WTC11 (cell line): ENCODE measurements around the gene XRCC5. TPM values are rescaled to one million over a fixed set of nuclear protein-coding genes. Genes with fewer than 3 reads are reported as not detected.

Experiments
- ATAC-seq: fragments of 200-7000 bp; cut with Tn5 transposase; 2 replicates; pipeline ENCODE4 v1.10.0; 2021; ENCODE audit warnings: mild to moderate bottlenecking, moderate library complexity
- CTCF ChIA-PET: fragments of 300-600 bp; sonication (Branson Sonifier 250); formaldehyde crosslinking; loops from one replicate; lab custom pipeline; 2021; ENCODE audit warnings: antibody characterized with exemption; lab: Charles Lee
- POLR2A ChIA-PET: fragments of 350-600 bp; sonication (Branson Sonifier 250); formaldehyde crosslinking; loops from one replicate; lab custom pipeline; 2021; ENCODE audit warnings: antibody characterized with exemption; lab: Charles Lee
- DNase-seq: peaks from one replicate; pipeline ENCODE4 v3.0.0; 2021; ENCODE audit warnings: low spot score
- H3K27ac Mint-ChIP-seq: 2 replicates; pipeline ENCODE4 v1.8.0; 2021; ENCODE audit warnings: mixed read lengths
- H3K27me3 Mint-ChIP-seq: 2 replicates; pipeline ENCODE4 v1.8.0; 2021; ENCODE audit warnings: low read depth, mild to moderate bottlenecking, moderate library complexity, mixed read lengths
- H3K36me3 Mint-ChIP-seq: 2 replicates; pipeline ENCODE4 v1.8.0; 2021; ENCODE audit warnings: mixed read lengths
- H3K4me1 Mint-ChIP-seq: 2 replicates; pipeline ENCODE4 v1.8.0; 2022; ENCODE audit warnings: mixed read lengths
- H3K4me3 Mint-ChIP-seq: 2 replicates; pipeline ENCODE4 v1.8.0; 2021; ENCODE audit warnings: mild to moderate bottlenecking, moderate library complexity, mixed read lengths
- H3K9me3 Mint-ChIP-seq: 2 replicates; pipeline ENCODE4 v1.8.0; 2021; ENCODE audit warnings: mixed read lengths
- ESRRA ChIP-seq: sonication (generic); formaldehyde crosslinking; IDR thresholded peaks from 2 replicates; pipeline ENCODE4 v1.8.1; 2022; ENCODE audit warnings: mild to moderate bottlenecking, missing genetic modification reagents, borderline replicate concordance
- JUN ChIP-seq: sonication (generic); formaldehyde crosslinking; IDR thresholded peaks from 2 replicates; pipeline ENCODE4 v1.8.0; 2023; ENCODE audit warnings: mild to moderate bottlenecking, missing genetic modification reagents
- RELA ChIP-seq: sonication (generic); formaldehyde crosslinking; IDR thresholded peaks from 2 replicates; pipeline ENCODE4 v1.8.1; 2022; ENCODE audit warnings: missing genetic modification reagents, mild to moderate bottlenecking, borderline replicate concordance
- TP53 ChIP-seq: sonication (generic); formaldehyde crosslinking; IDR thresholded peaks from 2 replicates; pipeline ENCODE4 v1.8.1; 2023; ENCODE audit warnings: mild to moderate bottlenecking, missing genetic modification reagents
- ZBTB21 ChIP-seq: sonication (generic); formaldehyde crosslinking; IDR thresholded peaks from 2 replicates; pipeline ENCODE4 v1.8.1; 2023; ENCODE audit warnings: mild to moderate bottlenecking, missing genetic modification reagents, borderline replicate concordance
- ZNF317 ChIP-seq: sonication (generic); formaldehyde crosslinking; IDR thresholded peaks from 2 replicates; pipeline ENCODE4 v1.8.1; 2023; ENCODE audit warnings: low read depth, mild to moderate bottlenecking, moderate library complexity, missing genetic modification reagents, borderline replicate concordance
- total RNA-seq: library from RNA; stranded (reverse); gene quantifications from 3 replicates; pipeline ENCODE4 v1.2.3, GENCODE V29; 2021
- TF ChIP-seq, protein P1 (sequence below): fragments of 250-450 bp; sonication (Bioruptor Pico); IDR thresholded peaks from 2 replicates; pipeline ENCODE4 v1.9.0; 2021; ENCODE audit warnings: mild to moderate bottlenecking, borderline replicate concordance
- TF ChIP-seq, protein P2 (sequence below): sonication (generic); formaldehyde crosslinking; IDR thresholded peaks from 2 replicates; pipeline ENCODE4 v1.8.1; 2023; ENCODE audit warnings: mild to moderate bottlenecking, missing genetic modification reagents, borderline replicate concordance
- TF ChIP-seq, protein P3 (sequence below): sonication (generic); formaldehyde crosslinking; IDR thresholded peaks from 2 replicates; pipeline ENCODE4 v1.8.0; 2022; ENCODE audit warnings: mild to moderate bottlenecking, missing genetic modification reagents
- TF ChIP-seq, protein P4 (sequence below): fragments of 200-600 bp; IDR thresholded peaks from 2 replicates; pipeline ENCODE4 v1.8.0; 2022; ENCODE audit warnings: antibody characterized with exemption
- TF ChIP-seq, protein P5 (sequence below): sonication (generic); formaldehyde crosslinking; IDR thresholded peaks from 2 replicates; pipeline ENCODE4 v1.8.0; 2023; ENCODE audit warnings: mild to moderate bottlenecking, missing genetic modification reagents
- TF ChIP-seq, protein P6 (sequence below): fragments of 250-450 bp; sonication (Bioruptor Pico); IDR thresholded peaks from 2 replicates; pipeline ENCODE4 v2.1.2; 2022; ENCODE audit warnings: mild to moderate bottlenecking, moderate library complexity
- TF ChIP-seq, protein P7 (sequence below): sonication (generic); formaldehyde crosslinking; conservative IDR thresholded peaks from 2 replicates; pipeline ENCODE4 v1.8.1; 2022; ENCODE audit warnings: mild to moderate bottlenecking, missing genetic modification reagents
- TF ChIP-seq, protein P8 (sequence below): fragments of 250-450 bp; sonication (Bioruptor Pico); IDR thresholded peaks from 2 replicates; pipeline ENCODE4 v1.9.0; 2021; ENCODE audit warnings: mild to moderate bottlenecking

The XRCC5 gene
- total RNA-seq, 1 experiment from 2014 or later: 522 TPM

DNA sequence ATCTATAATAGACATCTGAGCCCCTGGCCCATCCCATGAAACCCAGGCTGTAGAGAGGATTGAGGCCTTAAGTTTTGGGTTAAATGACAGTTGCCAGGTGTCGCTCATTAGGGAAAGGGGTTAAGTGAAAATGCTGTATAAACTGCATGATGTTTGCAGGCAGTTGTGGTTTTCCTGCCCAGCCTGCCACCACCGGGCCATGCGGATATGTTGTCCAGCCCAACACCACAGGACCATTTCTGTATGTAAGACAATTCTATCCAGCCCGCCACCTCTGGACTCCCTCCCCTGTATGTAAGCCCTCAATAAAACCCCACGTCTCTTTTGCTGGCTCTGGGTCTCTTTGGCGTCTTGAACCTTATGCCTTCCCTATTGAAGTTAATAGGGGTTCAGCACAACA lies 110.7 kb downstream of the XRCC5 start (continued):
- TF ChIP-seq, protein P1, sequence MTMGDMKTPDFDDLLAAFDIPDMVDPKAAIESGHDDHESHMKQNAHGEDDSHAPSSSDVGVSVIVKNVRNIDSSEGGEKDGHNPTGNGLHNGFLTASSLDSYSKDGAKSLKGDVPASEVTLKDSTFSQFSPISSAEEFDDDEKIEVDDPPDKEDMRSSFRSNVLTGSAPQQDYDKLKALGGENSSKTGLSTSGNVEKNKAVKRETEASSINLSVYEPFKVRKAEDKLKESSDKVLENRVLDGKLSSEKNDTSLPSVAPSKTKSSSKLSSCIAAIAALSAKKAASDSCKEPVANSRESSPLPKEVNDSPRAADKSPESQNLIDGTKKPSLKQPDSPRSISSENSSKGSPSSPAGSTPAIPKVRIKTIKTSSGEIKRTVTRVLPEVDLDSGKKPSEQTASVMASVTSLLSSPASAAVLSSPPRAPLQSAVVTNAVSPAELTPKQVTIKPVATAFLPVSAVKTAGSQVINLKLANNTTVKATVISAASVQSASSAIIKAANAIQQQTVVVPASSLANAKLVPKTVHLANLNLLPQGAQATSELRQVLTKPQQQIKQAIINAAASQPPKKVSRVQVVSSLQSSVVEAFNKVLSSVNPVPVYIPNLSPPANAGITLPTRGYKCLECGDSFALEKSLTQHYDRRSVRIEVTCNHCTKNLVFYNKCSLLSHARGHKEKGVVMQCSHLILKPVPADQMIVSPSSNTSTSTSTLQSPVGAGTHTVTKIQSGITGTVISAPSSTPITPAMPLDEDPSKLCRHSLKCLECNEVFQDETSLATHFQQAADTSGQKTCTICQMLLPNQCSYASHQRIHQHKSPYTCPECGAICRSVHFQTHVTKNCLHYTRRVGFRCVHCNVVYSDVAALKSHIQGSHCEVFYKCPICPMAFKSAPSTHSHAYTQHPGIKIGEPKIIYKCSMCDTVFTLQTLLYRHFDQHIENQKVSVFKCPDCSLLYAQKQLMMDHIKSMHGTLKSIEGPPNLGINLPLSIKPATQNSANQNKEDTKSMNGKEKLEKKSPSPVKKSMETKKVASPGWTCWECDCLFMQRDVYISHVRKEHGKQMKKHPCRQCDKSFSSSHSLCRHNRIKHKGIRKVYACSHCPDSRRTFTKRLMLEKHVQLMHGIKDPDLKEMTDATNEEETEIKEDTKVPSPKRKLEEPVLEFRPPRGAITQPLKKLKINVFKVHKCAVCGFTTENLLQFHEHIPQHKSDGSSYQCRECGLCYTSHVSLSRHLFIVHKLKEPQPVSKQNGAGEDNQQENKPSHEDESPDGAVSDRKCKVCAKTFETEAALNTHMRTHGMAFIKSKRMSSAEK (CRISPR knock-in tag): no peak
- TF ChIP-seq, protein P2, sequence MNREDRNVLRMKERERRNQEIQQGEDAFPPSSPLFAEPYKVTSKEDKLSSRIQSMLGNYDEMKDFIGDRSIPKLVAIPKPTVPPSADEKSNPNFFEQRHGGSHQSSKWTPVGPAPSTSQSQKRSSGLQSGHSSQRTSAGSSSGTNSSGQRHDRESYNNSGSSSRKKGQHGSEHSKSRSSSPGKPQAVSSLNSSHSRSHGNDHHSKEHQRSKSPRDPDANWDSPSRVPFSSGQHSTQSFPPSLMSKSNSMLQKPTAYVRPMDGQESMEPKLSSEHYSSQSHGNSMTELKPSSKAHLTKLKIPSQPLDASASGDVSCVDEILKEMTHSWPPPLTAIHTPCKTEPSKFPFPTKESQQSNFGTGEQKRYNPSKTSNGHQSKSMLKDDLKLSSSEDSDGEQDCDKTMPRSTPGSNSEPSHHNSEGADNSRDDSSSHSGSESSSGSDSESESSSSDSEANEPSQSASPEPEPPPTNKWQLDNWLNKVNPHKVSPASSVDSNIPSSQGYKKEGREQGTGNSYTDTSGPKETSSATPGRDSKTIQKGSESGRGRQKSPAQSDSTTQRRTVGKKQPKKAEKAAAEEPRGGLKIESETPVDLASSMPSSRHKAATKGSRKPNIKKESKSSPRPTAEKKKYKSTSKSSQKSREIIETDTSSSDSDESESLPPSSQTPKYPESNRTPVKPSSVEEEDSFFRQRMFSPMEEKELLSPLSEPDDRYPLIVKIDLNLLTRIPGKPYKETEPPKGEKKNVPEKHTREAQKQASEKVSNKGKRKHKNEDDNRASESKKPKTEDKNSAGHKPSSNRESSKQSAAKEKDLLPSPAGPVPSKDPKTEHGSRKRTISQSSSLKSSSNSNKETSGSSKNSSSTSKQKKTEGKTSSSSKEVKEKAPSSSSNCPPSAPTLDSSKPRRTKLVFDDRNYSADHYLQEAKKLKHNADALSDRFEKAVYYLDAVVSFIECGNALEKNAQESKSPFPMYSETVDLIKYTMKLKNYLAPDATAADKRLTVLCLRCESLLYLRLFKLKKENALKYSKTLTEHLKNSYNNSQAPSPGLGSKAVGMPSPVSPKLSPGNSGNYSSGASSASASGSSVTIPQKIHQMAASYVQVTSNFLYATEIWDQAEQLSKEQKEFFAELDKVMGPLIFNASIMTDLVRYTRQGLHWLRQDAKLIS (CRISPR knock-in tag): no peak
- TF ChIP-seq, protein P3, sequence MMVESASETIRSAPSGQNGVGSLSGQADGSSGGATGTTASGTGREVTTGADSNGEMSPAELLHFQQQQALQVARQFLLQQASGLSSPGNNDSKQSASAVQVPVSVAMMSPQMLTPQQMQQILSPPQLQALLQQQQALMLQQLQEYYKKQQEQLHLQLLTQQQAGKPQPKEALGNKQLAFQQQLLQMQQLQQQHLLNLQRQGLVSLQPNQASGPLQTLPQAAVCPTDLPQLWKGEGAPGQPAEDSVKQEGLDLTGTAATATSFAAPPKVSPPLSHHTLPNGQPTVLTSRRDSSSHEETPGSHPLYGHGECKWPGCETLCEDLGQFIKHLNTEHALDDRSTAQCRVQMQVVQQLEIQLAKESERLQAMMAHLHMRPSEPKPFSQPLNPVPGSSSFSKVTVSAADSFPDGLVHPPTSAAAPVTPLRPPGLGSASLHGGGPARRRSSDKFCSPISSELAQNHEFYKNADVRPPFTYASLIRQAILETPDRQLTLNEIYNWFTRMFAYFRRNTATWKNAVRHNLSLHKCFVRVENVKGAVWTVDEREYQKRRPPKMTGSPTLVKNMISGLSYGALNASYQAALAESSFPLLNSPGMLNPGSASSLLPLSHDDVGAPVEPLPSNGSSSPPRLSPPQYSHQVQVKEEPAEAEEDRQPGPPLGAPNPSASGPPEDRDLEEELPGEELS (CRISPR knock-in tag): no peak
- TF ChIP-seq, protein P4, sequence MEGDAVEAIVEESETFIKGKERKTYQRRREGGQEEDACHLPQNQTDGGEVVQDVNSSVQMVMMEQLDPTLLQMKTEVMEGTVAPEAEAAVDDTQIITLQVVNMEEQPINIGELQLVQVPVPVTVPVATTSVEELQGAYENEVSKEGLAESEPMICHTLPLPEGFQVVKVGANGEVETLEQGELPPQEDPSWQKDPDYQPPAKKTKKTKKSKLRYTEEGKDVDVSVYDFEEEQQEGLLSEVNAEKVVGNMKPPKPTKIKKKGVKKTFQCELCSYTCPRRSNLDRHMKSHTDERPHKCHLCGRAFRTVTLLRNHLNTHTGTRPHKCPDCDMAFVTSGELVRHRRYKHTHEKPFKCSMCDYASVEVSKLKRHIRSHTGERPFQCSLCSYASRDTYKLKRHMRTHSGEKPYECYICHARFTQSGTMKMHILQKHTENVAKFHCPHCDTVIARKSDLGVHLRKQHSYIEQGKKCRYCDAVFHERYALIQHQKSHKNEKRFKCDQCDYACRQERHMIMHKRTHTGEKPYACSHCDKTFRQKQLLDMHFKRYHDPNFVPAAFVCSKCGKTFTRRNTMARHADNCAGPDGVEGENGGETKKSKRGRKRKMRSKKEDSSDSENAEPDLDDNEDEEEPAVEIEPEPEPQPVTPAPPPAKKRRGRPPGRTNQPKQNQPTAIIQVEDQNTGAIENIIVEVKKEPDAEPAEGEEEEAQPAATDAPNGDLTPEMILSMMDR: no peak
- TF ChIP-seq JUN (CRISPR knock-in tag): no peak
- TF ChIP-seq ESRRA (CRISPR knock-in tag): no peak
- TF ChIP-seq, protein P5, sequence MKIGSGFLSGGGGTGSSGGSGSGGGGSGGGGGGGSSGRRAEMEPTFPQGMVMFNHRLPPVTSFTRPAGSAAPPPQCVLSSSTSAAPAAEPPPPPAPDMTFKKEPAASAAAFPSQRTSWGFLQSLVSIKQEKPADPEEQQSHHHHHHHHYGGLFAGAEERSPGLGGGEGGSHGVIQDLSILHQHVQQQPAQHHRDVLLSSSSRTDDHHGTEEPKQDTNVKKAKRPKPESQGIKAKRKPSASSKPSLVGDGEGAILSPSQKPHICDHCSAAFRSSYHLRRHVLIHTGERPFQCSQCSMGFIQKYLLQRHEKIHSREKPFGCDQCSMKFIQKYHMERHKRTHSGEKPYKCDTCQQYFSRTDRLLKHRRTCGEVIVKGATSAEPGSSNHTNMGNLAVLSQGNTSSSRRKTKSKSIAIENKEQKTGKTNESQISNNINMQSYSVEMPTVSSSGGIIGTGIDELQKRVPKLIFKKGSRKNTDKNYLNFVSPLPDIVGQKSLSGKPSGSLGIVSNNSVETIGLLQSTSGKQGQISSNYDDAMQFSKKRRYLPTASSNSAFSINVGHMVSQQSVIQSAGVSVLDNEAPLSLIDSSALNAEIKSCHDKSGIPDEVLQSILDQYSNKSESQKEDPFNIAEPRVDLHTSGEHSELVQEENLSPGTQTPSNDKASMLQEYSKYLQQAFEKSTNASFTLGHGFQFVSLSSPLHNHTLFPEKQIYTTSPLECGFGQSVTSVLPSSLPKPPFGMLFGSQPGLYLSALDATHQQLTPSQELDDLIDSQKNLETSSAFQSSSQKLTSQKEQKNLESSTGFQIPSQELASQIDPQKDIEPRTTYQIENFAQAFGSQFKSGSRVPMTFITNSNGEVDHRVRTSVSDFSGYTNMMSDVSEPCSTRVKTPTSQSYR (CRISPR knock-in tag): no peak
- no peak for TF ChIP-seq TP53 (CRISPR knock-in tag)
- no peak for TF ChIP-seq ZBTB21

DNA sequence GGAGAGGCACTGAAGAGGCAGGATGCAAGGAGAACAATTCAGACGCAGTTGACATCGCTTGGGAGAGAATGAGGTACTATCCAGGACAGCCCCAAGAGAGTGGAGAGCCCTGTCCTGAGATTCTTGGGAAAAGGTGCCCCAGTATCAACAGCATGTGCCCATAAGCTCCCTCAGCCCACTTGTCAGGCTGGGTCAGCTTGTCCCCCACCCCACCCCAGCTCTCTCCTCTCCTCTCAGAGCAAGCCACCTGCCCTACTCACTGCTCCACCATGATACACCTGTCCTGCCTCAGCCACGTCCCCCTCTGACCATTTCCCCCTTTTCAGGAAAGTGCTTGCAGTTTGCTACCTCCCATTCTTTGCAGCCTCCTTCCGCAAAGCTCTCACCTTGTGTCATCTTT lies 111.8 kb downstream of the XRCC5 start:
- POLR2A ChIA-PET: interaction anchor here (0.6 to 1.0 kb wide), 3 partner anchors 151 to 444 kb away, joined by 3 read pairs; partner anchors contain the start of gene MARCHF4
- DNase-seq (no peak), ATAC-seq (no peak)
- CTCF ChIA-PET: interaction anchor here (1.0 to 3.9 kb wide), 3 partner anchors 64 to 186 kb away, joined by 3 to 41 read pairs (median 40); no protein-coding TSS in a partner anchor
- H3K4me1 Mint-ChIP-seq: no peaks in the 10 kb centered on the region; the same call in 1 of the 2 replicates
- no peaks in the 10 kb centered on the region for H3K36me3 Mint-ChIP-seq
- no peaks in the 10 kb centered on the region for H3K27me3 Mint-ChIP-seq
- H3K9me3 Mint-ChIP-seq: no peaks in the 10 kb centered on the region
- no peak overlapping the region; the same call in 1 of the 2 replicates for H3K27ac Mint-ChIP-seq
- no peak overlapping the region for H3K4me3 Mint-ChIP-seq
- TF ChIP-seq, protein P6, sequence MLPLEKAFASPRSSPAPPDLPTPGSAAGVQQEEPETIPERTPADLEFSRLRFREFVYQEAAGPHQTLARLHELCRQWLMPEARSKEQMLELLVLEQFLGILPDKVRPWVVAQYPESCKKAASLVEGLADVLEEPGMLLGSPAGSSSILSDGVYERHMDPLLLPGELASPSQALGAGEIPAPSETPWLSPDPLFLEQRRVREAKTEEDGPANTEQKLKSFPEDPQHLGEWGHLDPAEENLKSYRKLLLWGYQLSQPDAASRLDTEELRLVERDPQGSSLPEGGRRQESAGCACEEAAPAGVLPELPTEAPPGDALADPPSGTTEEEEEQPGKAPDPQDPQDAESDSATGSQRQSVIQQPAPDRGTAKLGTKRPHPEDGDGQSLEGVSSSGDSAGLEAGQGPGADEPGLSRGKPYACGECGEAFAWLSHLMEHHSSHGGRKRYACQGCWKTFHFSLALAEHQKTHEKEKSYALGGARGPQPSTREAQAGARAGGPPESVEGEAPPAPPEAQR: no peak
- TF ChIP-seq, protein P7, sequence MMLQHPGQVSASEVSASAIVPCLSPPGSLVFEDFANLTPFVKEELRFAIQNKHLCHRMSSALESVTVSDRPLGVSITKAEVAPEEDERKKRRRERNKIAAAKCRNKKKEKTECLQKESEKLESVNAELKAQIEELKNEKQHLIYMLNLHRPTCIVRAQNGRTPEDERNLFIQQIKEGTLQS (CRISPR knock-in tag): no peak
- TF ChIP-seq RELA (no peak), ZNF317 (CRISPR knock-in tag) (no peak)
- TF ChIP-seq, protein P8, sequence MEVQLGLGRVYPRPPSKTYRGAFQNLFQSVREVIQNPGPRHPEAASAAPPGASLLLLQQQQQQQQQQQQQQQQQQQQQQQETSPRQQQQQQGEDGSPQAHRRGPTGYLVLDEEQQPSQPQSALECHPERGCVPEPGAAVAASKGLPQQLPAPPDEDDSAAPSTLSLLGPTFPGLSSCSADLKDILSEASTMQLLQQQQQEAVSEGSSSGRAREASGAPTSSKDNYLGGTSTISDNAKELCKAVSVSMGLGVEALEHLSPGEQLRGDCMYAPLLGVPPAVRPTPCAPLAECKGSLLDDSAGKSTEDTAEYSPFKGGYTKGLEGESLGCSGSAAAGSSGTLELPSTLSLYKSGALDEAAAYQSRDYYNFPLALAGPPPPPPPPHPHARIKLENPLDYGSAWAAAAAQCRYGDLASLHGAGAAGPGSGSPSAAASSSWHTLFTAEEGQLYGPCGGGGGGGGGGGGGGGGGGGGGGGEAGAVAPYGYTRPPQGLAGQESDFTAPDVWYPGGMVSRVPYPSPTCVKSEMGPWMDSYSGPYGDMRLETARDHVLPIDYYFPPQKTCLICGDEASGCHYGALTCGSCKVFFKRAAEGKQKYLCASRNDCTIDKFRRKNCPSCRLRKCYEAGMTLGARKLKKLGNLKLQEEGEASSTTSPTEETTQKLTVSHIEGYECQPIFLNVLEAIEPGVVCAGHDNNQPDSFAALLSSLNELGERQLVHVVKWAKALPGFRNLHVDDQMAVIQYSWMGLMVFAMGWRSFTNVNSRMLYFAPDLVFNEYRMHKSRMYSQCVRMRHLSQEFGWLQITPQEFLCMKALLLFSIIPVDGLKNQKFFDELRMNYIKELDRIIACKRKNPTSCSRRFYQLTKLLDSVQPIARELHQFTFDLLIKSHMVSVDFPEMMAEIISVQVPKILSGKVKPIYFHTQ (CRISPR knock-in tag): no peak
